ENCODE data around the gene TENT5C.

- TF ChIP-seq FOXM1 (IDR thresholded peaks at IDR 0.05; ENCODE audit: low read depth) (no peak), FOXM1 (CRISPR knock-in tag; IDR thresholded peaks at IDR 0.05; ENCODE audit: low read depth) (no peak), RBM39 (optimal IDR thresholded peaks at IDR 0.05; ENCODE audit: low read depth, low read length) (no peak), EZH2 (IDR thresholded peaks at IDR 0.05; ENCODE audit: borderline replicate concordance, low read depth, low read length) (no peak), MAFK (IDR thresholded peaks at IDR 0.05; ENCODE audit: low read length) (no peak)
Observed at GRCh38 chr1:117598489-117598888, 7.4 kb upstream of the TENT5C start.

Measured in K562 (cell line).